Stimulated activated CD4-positive, alpha-beta T cell treated with anti-CD3 and anti-CD28 coated beads, TNF-alpha, amount 100 ng/mL, for 48 hours (primary cell): ENCODE data around the gene PSMA5.

Experiments used
- DNase-seq, 3 donors: peaks; one replicate each; pipeline ENCODE4 v3.0.0-alpha.2; 2020; ENCODE audit warnings: low read depth in 3 of 3

The PSMA5 gene

GRCh38 chr1:109369167-109369746 lies 57.0 kb downstream of the PSMA5 start:
- DNase-seq = no peak

DNA sequence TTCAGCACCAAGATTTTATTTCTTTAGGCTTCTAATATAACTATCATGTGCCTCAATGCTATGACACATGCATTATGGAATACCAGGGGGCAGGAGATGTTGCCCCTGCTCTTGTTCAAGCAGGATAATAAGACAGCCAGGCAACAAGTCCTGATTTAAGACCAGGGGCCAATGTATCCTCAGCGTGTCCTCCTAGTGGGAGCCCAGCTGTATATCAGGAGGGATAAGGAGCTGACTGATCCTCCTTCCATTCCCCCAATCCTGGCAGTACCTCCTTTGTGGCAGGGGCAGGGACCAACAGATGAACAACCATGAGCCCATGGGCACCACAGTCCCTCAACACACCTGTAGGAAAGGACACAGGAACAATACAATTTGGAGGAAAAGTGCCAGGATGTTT lies 57.8 kb downstream of the PSMA5 start:
- DNase-seq = no peak

- DNase-seq = no peak
Observed at GRCh38 chr1:109367626-109368025, 58.6 kb downstream of the PSMA5 start.

GRCh38 chr1:109365642-109366204 lies 60.5 kb downstream of the PSMA5 start:
- no peak for DNase-seq

- DNase-seq = no peak
Observed at GRCh38 chr1:109361649-109362048, 64.6 kb downstream of the PSMA5 start.

- no peak for DNase-seq
Observed at GRCh38 chr1:109361069-109361468, 65.2 kb downstream of the PSMA5 start.

- DNase-seq = no peak
Observed at GRCh38 chr1:109357616-109358015, 68.6 kb downstream of the PSMA5 start.

- no peak for DNase-seq
Observed at GRCh38 chr1:109356915-109357314, 69.3 kb downstream of the PSMA5 start.

DNA sequence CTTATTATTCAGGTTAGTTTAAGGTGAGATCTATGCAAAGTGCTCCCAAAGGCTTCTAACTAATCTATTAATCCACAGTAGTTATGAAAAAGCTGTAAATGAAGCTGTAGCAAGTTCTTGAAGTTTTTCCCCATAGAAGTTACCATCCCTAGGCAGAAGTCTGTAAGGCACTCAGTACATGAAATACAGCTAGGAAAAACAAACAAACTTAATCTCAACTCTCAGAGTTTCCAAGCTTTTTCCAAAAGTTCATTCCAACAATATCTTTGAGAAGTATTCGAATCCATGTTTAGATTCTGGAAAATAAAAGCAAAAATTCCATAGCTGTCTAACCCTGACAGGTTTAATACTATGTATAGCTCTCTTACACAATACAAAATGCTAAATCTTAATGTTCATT lies 69.7 kb downstream of the PSMA5 start:
- DNase-seq = no peak

GRCh38 chr1:109354929-109355328 lies 71.3 kb downstream of the PSMA5 start:
- DNase-seq = no peak

- no peak for DNase-seq
Observed at GRCh38 chr1:109351457-109351856, 74.8 kb downstream of the PSMA5 start.

DNA sequence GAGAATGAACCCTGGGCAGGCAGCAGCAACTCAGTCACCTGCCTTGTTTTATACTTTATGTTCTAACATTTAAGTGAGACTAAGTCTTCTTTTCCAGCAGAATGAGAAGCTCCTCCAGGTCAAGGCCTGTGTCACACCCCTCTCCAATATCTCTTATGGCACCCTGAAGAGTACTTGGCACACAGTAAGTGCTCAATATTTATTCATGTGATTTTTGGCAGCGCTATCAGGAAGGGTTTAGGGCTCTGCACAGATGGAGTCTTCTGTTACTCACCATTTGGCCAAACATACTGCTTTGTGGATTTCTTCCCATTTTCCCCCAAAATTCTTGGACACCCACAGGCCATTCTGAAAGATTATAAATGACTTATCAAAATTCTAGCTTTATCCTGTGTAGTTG lies 75.6 kb downstream of the PSMA5 start:
- no peak for DNase-seq

- DNase-seq = no peak
Observed at GRCh38 chr1:109350182-109350581, 76.1 kb downstream of the PSMA5 start.
